H7 (cell line): Measurements from ENCODE around the gene OGFOD3. TPM values are rescaled to one million over a fixed set of nuclear protein-coding genes. Genes with fewer than 3 reads are reported as not detected.
A peak's percentile ranks its signal among the peaks of the same experiment; 100 is the strongest.

ENCODE experiments used
- DNase-seq: peaks from one replicate; pipeline ENCODE4 v3.0.0; 2012
- H3K27me3 ChIP-seq: 2 replicates; pipeline ENCODE4 v1.6.0; 2011; ENCODE audit warnings: mild to moderate bottlenecking, low read length; ENCODE audit not compliant: control insufficient read depth, insufficient read depth
- H3K36me3 ChIP-seq: replicated peaks from 2 replicates; pipeline ENCODE4 v1.5.1; 2011; ENCODE audit warnings: low read length; ENCODE audit not compliant: control insufficient read depth, insufficient read depth
- H3K4me3 ChIP-seq: 2 replicates; pipeline ENCODE4 v1.5.1; 2011; ENCODE audit warnings: low read depth, mild to moderate bottlenecking, control low read depth, low read length, moderate library complexity; ENCODE audit not compliant: insufficient read depth
- total RNA-seq: library from RNA; depleted of rRNA; stranded (reverse); fragments of >200 nt; shearing (Covaris generic); gene quantifications from 2 replicates; pipeline ENCODE4 v1.2.3, GENCODE V29; 2014

The OGFOD3 gene
- total RNA-seq, 1 experiment from 2014 or later, result 28.6 TPM

GRCh38 chr17:82452162-82452561 is 33.8 kb upstream of the OGFOD3 start:
- Histone ChIP-seq H3K27me3 (no peaks in the 10 kb centered on the region), H3K4me3 (no peak overlapping the region), H3K36me3 (no peaks in the 10 kb centered on the region; the same call in 1 of the 2 replicates)
- no peak for DNase-seq

- peak; percentile 99 for DNase-seq
- no peaks in the 10 kb centered on the region for H3K27me3 ChIP-seq
- peak within 1 kb of the TSS; percentile 93 for H3K4me3 ChIP-seq
- H3K36me3 ChIP-seq, result no peaks in the 10 kb centered on the region; the same call in 1 of the 2 replicates
Observed at GRCh38 chr17:82450357-82451106, 32.1 kb upstream of the OGFOD3 start, which contains the start of gene CYBC1. Gene CYBC1 (minus strand): TSS chr17:82450752. CDS start chr17:82449254, 1,498 bp downstream.

GRCh38 chr17:82449883-82450356 is 31.5 kb upstream of the OGFOD3 start:
- Histone ChIP-seq H3K4me3 (peak overlapping the region; percentile 93), H3K36me3 (no peaks in the 10 kb centered on the region; the same call in 1 of the 2 replicates), H3K27me3 (no peaks in the 10 kb centered on the region)
- no peak for DNase-seq

- DNase-seq, result peak; percentile 83
- H3K27me3 ChIP-seq, result no peaks in the 10 kb centered on the region
- peak overlapping the region; percentile 93; the same call in 1 of the 2 replicates for H3K4me3 ChIP-seq
- no peaks in the 10 kb centered on the region; the same call in 1 of the 2 replicates for H3K36me3 ChIP-seq
Observed at GRCh38 chr17:82449131-82449882, 30.9 kb upstream of the OGFOD3 start.

- H3K27me3 ChIP-seq, result no peaks in the 10 kb centered on the region
- no peak for DNase-seq
- H3K4me3 ChIP-seq, result no peak overlapping the region
- peaks cover under 1% of the 10 kb centered on the region for H3K36me3 ChIP-seq
Observed at GRCh38 chr17:82447876-82448275, 29.5 kb upstream of the OGFOD3 start.

- DNase-seq, result no peak
- no peaks in the 10 kb centered on the region for H3K27me3 ChIP-seq
- no peak overlapping the region for H3K4me3 ChIP-seq
- peaks cover 1% of the 10 kb centered on the region for H3K36me3 ChIP-seq
Observed at GRCh38 chr17:82446649-82447048, 28.3 kb upstream of the OGFOD3 start.

GRCh38 chr17:82446124-82446523 is 27.7 kb upstream of the OGFOD3 start:
- Histone ChIP-seq H3K36me3 (peaks cover 1% of the 10 kb centered on the region), H3K27me3 (no peaks in the 10 kb centered on the region), H3K4me3 (no peak overlapping the region)
- DNase-seq, result no peak

GRCh38 chr17:82445542-82445941 is 27.2 kb upstream of the OGFOD3 start:
- no peak for DNase-seq
- Histone ChIP-seq H3K4me3 (no peak overlapping the region), H3K36me3 (peaks cover 1% of the 10 kb centered on the region), H3K27me3 (no peaks in the 10 kb centered on the region)

GRCh38 chr17:82444941-82445521 is 26.6 kb upstream of the OGFOD3 start:
- H3K4me3 ChIP-seq, result no peak overlapping the region
- H3K27me3 ChIP-seq, result no peaks in the 10 kb centered on the region
- H3K36me3 ChIP-seq, result peaks cover 1% of the 10 kb centered on the region
- no peak for DNase-seq

GRCh38 chr17:82444284-82444893 is 26.0 kb upstream of the OGFOD3 start:
- H3K27me3 ChIP-seq, result no peaks in the 10 kb centered on the region
- no peak for DNase-seq
- peaks cover 1% of the 10 kb centered on the region for H3K36me3 ChIP-seq
- H3K4me3 ChIP-seq, result no peak overlapping the region

- Histone ChIP-seq H3K4me3 (no peak overlapping the region), H3K36me3 (peaks cover 1% of the 10 kb centered on the region), H3K27me3 (no peaks in the 10 kb centered on the region)
- DNase-seq, result no peak
Observed at GRCh38 chr17:82443465-82444283, 25.3 kb upstream of the OGFOD3 start.

GRCh38 chr17:82442643-82443464 is 24.5 kb upstream of the OGFOD3 start:
- Histone ChIP-seq H3K4me3 (no peak overlapping the region), H3K27me3 (no peaks in the 10 kb centered on the region), H3K36me3 (peaks cover 1% of the 10 kb centered on the region)
- DNase-seq, result no peak
